ENCODE data around the gene CCDC88C.

CCDC88C gene

DNA sequence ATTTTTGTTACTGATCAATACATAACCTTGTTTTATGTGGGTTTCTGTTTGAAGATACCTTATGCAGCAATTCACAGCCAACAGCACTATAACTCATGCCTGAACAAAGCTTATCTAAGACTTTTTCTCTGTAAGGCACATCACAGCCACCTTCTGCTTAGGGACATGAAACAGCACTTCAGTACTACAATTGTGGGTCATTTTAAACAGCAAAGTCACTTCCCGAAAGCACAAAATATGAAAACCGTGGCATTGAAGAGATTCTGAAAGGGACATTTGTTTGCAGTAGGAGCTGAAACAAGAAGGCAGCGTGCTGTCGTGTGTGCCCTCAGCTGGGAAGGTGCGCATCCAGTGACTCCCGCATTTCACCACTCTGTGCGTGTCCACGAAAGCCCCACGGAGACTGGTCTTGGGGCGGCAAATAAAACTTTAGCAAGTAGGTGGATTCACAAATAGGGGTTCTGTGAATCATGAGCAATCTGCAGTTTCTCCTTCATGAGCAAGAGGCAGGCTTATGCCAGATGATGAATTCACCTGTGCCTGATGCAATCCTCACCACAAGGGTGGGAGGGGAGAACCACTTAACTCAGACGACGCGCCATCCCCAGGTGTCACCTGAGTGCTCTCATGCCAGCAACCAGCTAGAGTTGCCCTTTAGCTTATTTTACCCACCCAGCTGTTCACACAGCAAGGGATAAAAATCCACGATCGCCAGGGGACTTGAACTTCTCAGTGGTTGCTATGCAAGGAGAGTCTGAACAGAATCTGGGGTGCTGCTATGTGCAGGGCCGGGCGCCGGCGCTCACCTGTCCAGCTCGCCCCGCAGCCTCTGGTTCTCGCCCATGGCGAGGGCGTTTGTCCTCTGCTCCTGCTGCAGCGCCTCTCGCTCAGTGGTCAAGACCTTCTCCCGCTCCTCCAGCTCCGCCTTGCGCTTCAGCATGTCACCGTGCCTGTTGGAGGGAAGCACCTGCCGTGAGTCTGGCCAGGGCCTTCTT lies 118.2 kb downstream of the CCDC88C start:
- ChIA-PET CTCF (interaction anchor here (0.8 to 1.2 kb wide), 4 partner anchors 13 to 126 kb away, joined by 3 read pairs; no protein-coding TSS in a partner anchor), POLR2A (no interaction called here)
- TF ChIP-seq, protein P1, sequence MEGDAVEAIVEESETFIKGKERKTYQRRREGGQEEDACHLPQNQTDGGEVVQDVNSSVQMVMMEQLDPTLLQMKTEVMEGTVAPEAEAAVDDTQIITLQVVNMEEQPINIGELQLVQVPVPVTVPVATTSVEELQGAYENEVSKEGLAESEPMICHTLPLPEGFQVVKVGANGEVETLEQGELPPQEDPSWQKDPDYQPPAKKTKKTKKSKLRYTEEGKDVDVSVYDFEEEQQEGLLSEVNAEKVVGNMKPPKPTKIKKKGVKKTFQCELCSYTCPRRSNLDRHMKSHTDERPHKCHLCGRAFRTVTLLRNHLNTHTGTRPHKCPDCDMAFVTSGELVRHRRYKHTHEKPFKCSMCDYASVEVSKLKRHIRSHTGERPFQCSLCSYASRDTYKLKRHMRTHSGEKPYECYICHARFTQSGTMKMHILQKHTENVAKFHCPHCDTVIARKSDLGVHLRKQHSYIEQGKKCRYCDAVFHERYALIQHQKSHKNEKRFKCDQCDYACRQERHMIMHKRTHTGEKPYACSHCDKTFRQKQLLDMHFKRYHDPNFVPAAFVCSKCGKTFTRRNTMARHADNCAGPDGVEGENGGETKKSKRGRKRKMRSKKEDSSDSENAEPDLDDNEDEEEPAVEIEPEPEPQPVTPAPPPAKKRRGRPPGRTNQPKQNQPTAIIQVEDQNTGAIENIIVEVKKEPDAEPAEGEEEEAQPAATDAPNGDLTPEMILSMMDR (IDR thresholded peaks at IDR 0.05; ENCODE audit: insufficient read depth, low read length, missing control alignments), result no peak
- DNase-seq (ENCODE audit: low read depth, low spot score), result no peak
- no peak overlapping the region for H3K4me3 ChIP-seq (ENCODE audit: low read depth, low read length)

DNA sequence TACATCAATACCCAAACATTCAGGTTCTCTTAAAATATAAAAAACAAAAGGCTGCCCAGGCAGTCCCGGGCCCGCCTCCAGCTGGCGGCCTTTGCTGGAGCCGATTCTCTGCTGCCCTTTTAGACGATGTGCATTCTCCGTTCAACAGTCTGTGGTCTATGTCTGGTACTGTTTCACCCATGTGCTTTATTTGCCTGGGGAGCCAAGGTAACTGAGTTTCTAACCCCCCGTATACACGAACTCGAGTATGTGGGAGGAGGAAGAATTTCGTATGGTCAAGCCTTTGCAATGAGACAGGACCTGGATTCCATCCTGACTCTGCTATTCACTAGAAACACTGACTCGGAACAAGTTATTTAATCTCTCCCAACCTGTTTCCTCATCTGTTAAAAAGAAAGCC lies 119.0 kb downstream of the CCDC88C start:
- H3K4me3 ChIP-seq (ENCODE audit: low read depth, low read length), result no peak overlapping the region
- TF ChIP-seq, protein P1 (IDR thresholded peaks at IDR 0.05; ENCODE audit: insufficient read depth, low read length, missing control alignments), result no peak
- ChIA-PET POLR2A (no interaction called here), CTCF (no interaction called here)
- DNase-seq (ENCODE audit: low read depth, low spot score), result no peak

DNA sequence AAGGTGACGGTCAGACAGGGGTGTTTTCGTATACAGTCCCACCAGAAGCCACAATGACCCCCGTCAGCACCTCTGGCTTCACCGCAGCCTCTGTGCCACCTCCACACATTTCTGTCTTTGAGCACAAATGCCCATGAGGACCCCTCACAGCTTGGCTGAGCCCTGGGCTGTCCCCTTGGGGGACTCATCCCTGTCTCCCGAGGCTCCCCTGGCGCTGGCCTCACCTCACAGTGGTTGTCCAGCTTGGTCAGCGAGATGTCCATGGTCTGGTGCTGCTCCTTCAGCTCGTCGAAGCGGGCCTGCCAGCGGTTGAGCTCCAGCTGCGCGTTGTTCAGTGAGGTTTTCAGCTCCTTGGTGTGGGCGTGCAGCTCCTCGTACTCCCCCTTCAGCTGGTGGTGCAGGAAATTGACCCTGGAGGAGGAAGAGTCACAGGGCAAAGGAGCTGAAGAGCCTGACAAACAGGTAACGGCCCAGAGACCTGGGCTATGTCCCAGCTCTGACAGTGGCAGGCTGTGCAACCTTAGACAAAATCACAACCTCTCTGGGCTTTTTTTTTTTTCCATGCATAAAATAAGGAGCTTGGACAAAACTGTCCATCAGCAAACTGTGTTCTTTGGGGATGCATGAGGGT lies 120.4 kb downstream of the CCDC88C start:
- ChIA-PET CTCF (interaction anchor here (0.8 to 1.7 kb wide), 5 partner anchors 10 to 394 kb away, joined by 3 to 17 read pairs (median 4); no protein-coding TSS in a partner anchor), POLR2A (no interaction called here)
- DNase-seq (ENCODE audit: low read depth, low spot score), result no peak
- H3K4me3 ChIP-seq (ENCODE audit: low read depth, low read length), result no peak overlapping the region
- TF ChIP-seq, protein P1 (IDR thresholded peaks at IDR 0.05; ENCODE audit: insufficient read depth, low read length, missing control alignments), result no peak

DNA sequence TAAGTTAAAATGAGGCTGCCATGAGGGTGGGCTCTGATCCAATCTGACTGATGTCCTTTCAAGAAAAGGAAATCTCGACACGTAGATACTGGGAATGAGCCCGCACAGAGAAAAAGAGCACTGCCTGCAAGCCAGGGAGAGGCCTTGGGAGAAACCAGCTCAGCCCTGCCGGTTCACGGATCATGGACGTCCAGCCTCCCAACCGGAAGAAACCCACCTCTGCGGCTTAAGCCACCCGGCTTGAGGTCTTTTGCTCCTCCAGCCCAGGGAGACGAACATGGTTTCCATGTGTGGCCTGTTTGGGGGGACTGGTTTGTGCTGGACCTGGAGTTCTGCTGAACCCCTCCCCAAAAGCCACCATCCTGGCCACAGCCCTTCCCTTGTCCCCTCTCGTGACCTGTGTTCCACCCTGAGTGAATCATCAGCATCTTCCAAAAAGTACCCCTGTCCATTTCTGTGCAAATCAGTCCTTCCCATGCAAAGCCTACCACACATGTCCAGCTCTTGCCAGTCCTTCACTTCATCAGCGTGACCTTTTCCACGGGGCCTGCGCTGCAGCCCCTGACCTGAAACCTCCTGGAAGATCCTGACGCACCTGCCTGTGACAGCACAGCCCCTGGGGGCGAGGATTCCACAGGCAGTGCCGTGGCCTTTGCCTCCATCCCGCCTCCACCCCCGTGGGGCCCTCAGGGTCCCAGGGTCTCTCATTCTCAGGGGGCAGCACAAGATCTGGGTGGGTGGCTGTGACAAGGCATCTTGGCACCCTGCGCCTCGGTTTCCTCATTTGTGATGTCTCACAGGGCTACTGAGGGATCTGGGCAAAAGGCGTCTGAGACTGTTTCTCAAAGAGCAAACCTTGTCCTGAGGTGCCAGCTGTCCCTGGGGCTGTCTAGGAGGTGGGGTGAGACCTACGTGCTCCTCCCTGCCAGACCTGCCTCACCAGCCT lies 121.5 kb downstream of the CCDC88C start:
- DNase-seq (ENCODE audit: low read depth, low spot score), result no peak
- ChIA-PET POLR2A (no interaction called here), CTCF (interaction anchor here (0.9 to 1.6 kb wide), 5 partner anchors 9 to 122 kb away, joined by 3 to 8 read pairs (median 5); no protein-coding TSS in a partner anchor)
- TF ChIP-seq, protein P1 (IDR thresholded peaks at IDR 0.05; ENCODE audit: insufficient read depth, low read length, missing control alignments), result no peak
- no peak overlapping the region for H3K4me3 ChIP-seq (ENCODE audit: low read depth, low read length)

DNA sequence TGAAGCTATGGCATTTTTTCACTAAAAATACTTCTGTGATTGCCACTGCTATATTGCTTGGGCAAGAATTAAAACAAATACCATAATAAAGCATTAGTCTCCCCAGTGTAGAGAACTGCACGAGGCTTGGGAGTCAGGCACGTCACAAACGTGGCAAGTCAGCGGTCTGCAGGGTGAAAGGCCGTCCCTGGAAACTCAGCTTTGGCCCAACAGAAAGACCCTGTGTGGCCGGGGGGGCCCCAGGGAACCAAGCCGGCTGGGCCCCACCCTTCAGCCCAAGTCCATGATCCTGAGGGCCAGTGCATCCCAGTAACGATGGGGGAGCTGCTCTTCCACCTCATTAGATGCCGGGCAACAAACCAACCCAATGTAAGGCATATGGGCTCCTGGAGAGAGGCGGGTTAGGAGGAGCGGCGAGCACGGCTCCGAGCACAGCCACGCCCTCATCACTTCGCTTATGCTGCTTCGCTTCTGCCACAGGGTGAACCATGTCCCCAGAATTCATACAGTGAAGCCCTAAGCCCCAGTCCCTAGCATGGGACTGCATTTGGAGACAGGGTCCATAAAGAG lies 122.3 kb downstream of the CCDC88C start:
- H3K4me3 ChIP-seq (ENCODE audit: low read depth, low read length), result no peak overlapping the region
- TF ChIP-seq, protein P1 (IDR thresholded peaks at IDR 0.05; ENCODE audit: insufficient read depth, low read length, missing control alignments), result no peak
- ChIA-PET POLR2A (no interaction called here), CTCF (interaction anchor here (0.9 to 1.6 kb wide), 3 partner anchors 8 to 118 kb away, joined by 3 to 5 read pairs (median 5); no protein-coding TSS in a partner anchor)
- no peak for DNase-seq (ENCODE audit: low read depth, low spot score)

Measured in AG04449 (cell line).